Endodermal cell (in vitro differentiated cells): ENCODE data around the gene BMS1. TPM values are rescaled to one million over a fixed set of nuclear protein-coding genes. Genes with fewer than 3 reads are reported as not detected.

Source experiments
- DNase-seq: peaks from one replicate; pipeline ENCODE4 v3.0.0-alpha.2; 2017
- H3K27ac ChIP-seq: 2 replicates; pipeline ENCODE4 v1.5.1; 2013; ENCODE audit warnings: mild to moderate bottlenecking, low read depth, low read length, moderate library complexity
- H3K27me3 ChIP-seq: 2 replicates; pipeline ENCODE4 v1.6.1; 2013; ENCODE audit warnings: mild to moderate bottlenecking, low read length, moderate library complexity; ENCODE audit not compliant: insufficient read depth, control insufficient read depth, poor library complexity, severe bottlenecking
- H3K36me3 ChIP-seq: 2 replicates; pipeline ENCODE4 v1.7.0; 2013; ENCODE audit warnings: mild to moderate bottlenecking, low read length, moderate library complexity; ENCODE audit not compliant: control insufficient read depth, insufficient read depth
- H3K4me1 ChIP-seq: one replicate; pipeline ENCODE4 v1.7.0; 2013; ENCODE audit warnings: low read length; ENCODE audit not compliant: control insufficient read depth, insufficient read depth
- H3K4me3 ChIP-seq: 2 replicates; pipeline ENCODE4 v1.5.1; 2013; ENCODE audit warnings: mild to moderate bottlenecking, low read length, moderate library complexity
- H3K9ac ChIP-seq: 2 replicates; pipeline ENCODE4 v1.6.1; 2013; ENCODE audit warnings: mild to moderate bottlenecking, low read length, moderate library complexity; ENCODE audit not compliant: poor library complexity, severe bottlenecking; ENCODE audit errors: extremely low read depth
- H3K9me3 ChIP-seq: 2 replicates; pipeline ENCODE4 v1.6.1; 2013; ENCODE audit warnings: mild to moderate bottlenecking, low read length, moderate library complexity; ENCODE audit not compliant: control insufficient read depth
- H3K27ac Mint-ChIP-seq: 2 replicates; pipeline ENCODE4 v1.8.0; 2020; ENCODE audit warnings: mixed read lengths
- H3K27me3 Mint-ChIP-seq: 2 replicates; pipeline ENCODE4 v1.8.0; 2021; ENCODE audit warnings: mild to moderate bottlenecking, mixed read lengths; ENCODE audit not compliant: insufficient read depth
- H3K36me3 Mint-ChIP-seq: 2 replicates; pipeline ENCODE4 v1.8.0; 2020; ENCODE audit warnings: low read depth, mixed read lengths
- H3K4me1 Mint-ChIP-seq: 2 replicates; pipeline ENCODE4 v1.8.0; 2020; ENCODE audit warnings: mixed read lengths
- H3K4me3 Mint-ChIP-seq: 2 replicates; pipeline ENCODE4 v1.8.0; 2020; ENCODE audit warnings: mild to moderate bottlenecking, moderate library complexity, mixed read lengths
- H3K9me3 Mint-ChIP-seq: 2 replicates; pipeline ENCODE4 v1.8.0; 2020; ENCODE audit warnings: mild to moderate bottlenecking, mixed read lengths
- WGBS, 2 experiments: methylation state at CpG; one replicate each; pipeline versions ENCODE4 v1.1.5 to v1.1.7; 2013; ENCODE audit warnings: missing lambda C conversion rate in 2 of 2, mixed read lengths in 1 of 2; ENCODE audit not compliant: insufficient coverage in 1 of 2, insufficient read length in 1 of 2; 5-methylcytosine and 5-hydroxymethylcytosine counted together
- total RNA-seq, 2 donors: library from RNA; stranded (reverse); fragmentation: NEBNext Ultra II Directional in 1 of 2; extraction: Animal tissue kit (Norgen Biotek cat#: 25700) in 1 of 2; gene quantifications; 2 replicates in 1 of 2; 3 replicates in 1 of 2; pipeline ENCODE4 v1.2.1, GENCODE V29; 2021
- TF ChIP-seq, protein P1 (sequence below): fragments of 200-600 bp; sonication (generic); conservative IDR thresholded peaks from 2 replicates; pipeline ENCODE4 v1.5.0; 2021; ENCODE audit warnings: antibody characterized with exemption, mild to moderate bottlenecking

Gene BMS1
- total RNA-seq, 2 donors from 2014 or later, result 19.8 to 24.2 TPM

- Histone ChIP-seq H3K9me3 (no peaks in the 10 kb centered on the region), H3K27me3 (no peaks in the 10 kb centered on the region), H3K27ac (no peak overlapping the region), H3K36me3 (no peaks in the 10 kb centered on the region), H3K4me1 (no peaks in the 10 kb centered on the region), H3K4me3 (no peak overlapping the region), H3K9ac (no peak overlapping the region)
- Mint-ChIP-seq H3K27ac (no peak overlapping the region), H3K36me3 (peaks cover under 1% of the 10 kb centered on the region), H3K4me1 (no peaks in the 10 kb centered on the region), H3K4me3 (no peak overlapping the region), H3K9me3 (peaks cover 11% of the 10 kb centered on the region), H3K27me3 (peaks cover 2% of the 10 kb centered on the region)
- TF ChIP-seq, protein P1, sequence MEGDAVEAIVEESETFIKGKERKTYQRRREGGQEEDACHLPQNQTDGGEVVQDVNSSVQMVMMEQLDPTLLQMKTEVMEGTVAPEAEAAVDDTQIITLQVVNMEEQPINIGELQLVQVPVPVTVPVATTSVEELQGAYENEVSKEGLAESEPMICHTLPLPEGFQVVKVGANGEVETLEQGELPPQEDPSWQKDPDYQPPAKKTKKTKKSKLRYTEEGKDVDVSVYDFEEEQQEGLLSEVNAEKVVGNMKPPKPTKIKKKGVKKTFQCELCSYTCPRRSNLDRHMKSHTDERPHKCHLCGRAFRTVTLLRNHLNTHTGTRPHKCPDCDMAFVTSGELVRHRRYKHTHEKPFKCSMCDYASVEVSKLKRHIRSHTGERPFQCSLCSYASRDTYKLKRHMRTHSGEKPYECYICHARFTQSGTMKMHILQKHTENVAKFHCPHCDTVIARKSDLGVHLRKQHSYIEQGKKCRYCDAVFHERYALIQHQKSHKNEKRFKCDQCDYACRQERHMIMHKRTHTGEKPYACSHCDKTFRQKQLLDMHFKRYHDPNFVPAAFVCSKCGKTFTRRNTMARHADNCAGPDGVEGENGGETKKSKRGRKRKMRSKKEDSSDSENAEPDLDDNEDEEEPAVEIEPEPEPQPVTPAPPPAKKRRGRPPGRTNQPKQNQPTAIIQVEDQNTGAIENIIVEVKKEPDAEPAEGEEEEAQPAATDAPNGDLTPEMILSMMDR, result no peak
- 76 to 83% methylated on average over 1 to 4 of the region's 4 CpGs for WGBS, 2 experiments
- DNase-seq, result peak; percentile 20
Observed at GRCh38 chr10:42877496-42878030, 95.0 kb downstream of the BMS1 start.

DNA sequence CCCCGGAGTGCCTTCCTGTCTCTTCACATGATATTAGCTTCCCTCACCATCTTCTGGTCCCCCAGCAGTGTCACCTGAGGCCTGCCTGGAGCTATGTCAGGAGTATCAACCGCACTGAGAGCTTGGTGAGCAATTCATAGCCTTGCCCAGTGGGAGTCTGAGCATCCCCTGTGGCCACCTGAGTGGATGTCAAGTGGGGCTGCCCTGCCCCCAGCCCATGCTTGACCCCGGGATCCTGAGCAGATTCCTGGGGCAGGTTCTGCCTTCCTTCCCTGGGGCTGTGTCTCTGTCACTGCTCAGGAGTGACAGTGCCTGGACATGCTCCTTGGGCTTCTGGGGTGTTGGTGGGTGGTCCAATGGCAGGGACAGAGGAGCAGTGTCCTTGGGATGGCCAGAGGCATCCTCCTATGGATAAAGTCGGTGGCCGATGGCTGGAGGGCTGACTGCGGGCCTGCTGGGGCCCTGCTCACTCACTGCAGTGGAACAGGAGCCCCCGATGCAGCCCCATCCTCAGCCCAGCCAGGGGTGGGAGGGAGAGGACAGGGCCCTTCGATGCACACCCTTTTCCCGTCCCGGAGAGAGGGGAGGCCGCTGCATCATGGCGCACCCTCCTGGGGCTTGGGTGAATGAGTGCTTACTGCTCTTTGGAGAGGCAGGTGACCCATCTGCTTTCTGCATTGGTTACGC lies 95.7 kb downstream of the BMS1 start:
- TF ChIP-seq, protein P1, result no peak
- Histone ChIP-seq H3K9ac (no peak overlapping the region), H3K9me3 (peaks cover 5% of the 10 kb centered on the region), H3K36me3 (no peaks in the 10 kb centered on the region), H3K27me3 (no peaks in the 10 kb centered on the region), H3K4me3 (no peak overlapping the region), H3K4me1 (no peaks in the 10 kb centered on the region), H3K27ac (no peak overlapping the region)
- H3K9me3 Mint-ChIP-seq, result peaks cover 18% of the 10 kb centered on the region
- 89 to 100% methylated on average over 1 to 13 of the region's 13 CpGs for WGBS, 2 experiments
- H3K27ac Mint-ChIP-seq, result no peak overlapping the region
- peaks cover 2% of the 10 kb centered on the region for H3K27me3 Mint-ChIP-seq
- H3K36me3 Mint-ChIP-seq, result peaks cover 4% of the 10 kb centered on the region
- no peaks in the 10 kb centered on the region for H3K4me1 Mint-ChIP-seq
- H3K4me3 Mint-ChIP-seq, result no peak overlapping the region
- DNase-seq, result peak; percentile 26

DNA sequence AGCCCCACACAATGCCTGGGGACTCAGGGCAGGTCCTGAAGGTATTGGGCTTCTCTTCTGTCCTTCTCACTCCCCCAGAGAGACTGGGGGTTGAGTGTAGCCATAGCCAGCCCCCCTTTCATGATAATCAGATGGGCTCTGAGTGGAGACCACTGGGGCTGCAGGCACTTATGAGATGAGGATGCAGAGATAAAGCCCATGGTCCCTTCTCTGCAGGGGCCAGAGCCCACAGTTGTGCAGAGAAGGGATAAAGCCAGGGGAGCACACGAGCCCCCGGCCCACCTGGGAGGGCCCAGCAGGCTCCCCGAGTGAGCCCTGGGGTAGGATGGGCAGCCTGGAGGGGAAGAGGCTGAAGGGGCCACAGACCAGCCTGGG lies 96.2 kb downstream of the BMS1 start:
- no peaks in the 10 kb centered on the region for H3K36me3 ChIP-seq
- Mint-ChIP-seq H3K27ac (no peak overlapping the region), H3K4me3 (no peak overlapping the region), H3K4me1 (no peaks in the 10 kb centered on the region), H3K27me3 (peaks cover 2% of the 10 kb centered on the region), H3K36me3 (peaks cover 4% of the 10 kb centered on the region), H3K9me3 (peaks cover 19% of the 10 kb centered on the region)
- peaks cover 5% of the 10 kb centered on the region for H3K9me3 ChIP-seq
- WGBS, 2 experiments, result 70 to 91% methylated on average over 2 to 3 of the region's 3 CpGs
- no peak overlapping the region for H3K9ac ChIP-seq
- no peak overlapping the region for H3K27ac ChIP-seq
- no peaks in the 10 kb centered on the region for H3K27me3 ChIP-seq
- no peak for DNase-seq
- TF ChIP-seq, protein P1, result no peak
- no peaks in the 10 kb centered on the region for H3K4me1 ChIP-seq
- H3K4me3 ChIP-seq, result no peak overlapping the region
